PC-9 (cell line): ENCODE results near the gene OSBPL10.
A peak's percentile ranks its signal among the peaks of the same experiment; 100 is the strongest.

Source experiments
- EZH2 ChIP-seq: fragments of 200-600 bp; sonication (generic); IDR thresholded peaks from 2 replicates; pipeline ENCODE4 v1.8.0; 2017; ENCODE audit warnings: antibody characterized with exemption, low read depth
- TF ChIP-seq, protein P1 (sequence below): fragments of 200-600 bp; sonication (generic); conservative IDR thresholded peaks from 2 replicates; pipeline ENCODE4 v1.6.1; 2017; ENCODE audit warnings: mixed run types, antibody characterized with exemption, mild to moderate bottlenecking, moderate library complexity

DNA sequence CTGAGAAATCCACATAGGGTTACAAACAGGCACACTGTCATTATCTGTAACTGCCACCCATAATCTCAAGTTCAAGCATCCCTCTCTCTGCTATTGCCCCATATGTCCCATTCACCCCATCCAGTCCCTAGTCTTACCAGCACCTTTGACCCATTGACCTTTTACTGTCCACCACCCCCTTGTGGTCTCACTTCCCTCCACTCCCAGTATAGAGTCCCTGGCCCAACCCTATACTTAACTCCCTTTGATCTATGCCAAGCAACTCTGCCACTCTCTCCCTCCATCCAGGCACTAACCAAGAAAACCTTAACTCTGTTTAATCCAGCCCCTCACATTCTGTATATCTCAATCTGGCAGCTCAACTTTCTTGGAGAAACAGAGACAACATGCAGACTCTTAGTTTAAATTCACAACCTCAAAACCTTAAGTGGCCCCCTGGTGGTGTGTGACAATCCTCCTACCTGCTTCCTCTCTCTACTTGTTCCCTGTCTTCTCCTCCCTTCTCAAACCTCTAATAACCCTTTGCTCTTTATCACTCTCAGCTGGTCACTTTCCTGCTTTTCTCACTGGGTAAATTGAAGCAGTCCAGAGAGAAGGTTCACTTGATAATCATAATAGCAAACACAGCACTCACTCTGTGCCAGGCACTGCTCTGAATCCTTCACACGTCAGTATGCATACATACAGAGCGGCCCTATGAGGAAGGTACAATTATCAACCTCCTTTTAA lies 285.6 kb downstream of the OSBPL10 start:
- TF ChIP-seq, protein P1, sequence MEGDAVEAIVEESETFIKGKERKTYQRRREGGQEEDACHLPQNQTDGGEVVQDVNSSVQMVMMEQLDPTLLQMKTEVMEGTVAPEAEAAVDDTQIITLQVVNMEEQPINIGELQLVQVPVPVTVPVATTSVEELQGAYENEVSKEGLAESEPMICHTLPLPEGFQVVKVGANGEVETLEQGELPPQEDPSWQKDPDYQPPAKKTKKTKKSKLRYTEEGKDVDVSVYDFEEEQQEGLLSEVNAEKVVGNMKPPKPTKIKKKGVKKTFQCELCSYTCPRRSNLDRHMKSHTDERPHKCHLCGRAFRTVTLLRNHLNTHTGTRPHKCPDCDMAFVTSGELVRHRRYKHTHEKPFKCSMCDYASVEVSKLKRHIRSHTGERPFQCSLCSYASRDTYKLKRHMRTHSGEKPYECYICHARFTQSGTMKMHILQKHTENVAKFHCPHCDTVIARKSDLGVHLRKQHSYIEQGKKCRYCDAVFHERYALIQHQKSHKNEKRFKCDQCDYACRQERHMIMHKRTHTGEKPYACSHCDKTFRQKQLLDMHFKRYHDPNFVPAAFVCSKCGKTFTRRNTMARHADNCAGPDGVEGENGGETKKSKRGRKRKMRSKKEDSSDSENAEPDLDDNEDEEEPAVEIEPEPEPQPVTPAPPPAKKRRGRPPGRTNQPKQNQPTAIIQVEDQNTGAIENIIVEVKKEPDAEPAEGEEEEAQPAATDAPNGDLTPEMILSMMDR: peak; percentile 38; the same call in 1 of the 2 replicates
- TF ChIP-seq EZH2: no peak
